Measurements from ENCODE around the gene PPP6R2.

- TF ChIP-seq TEAD4 (IDR thresholded peaks at IDR 0.05; ENCODE audit: low read length) (no peak), TEAD4 (CRISPR knock-in tag; IDR thresholded peaks at IDR 0.05; ENCODE audit: borderline replicate concordance) (no peak), GATAD2B (IDR thresholded peaks at IDR 0.05; ENCODE audit: borderline replicate concordance) (no peak), ZNF175 (CRISPR knock-in tag; IDR thresholded peaks at IDR 0.05; ENCODE audit: low read depth) (no peak), ZBTB33 (CRISPR knock-in tag; IDR thresholded peaks at IDR 0.05) (no peak), BHLHE40 (IDR thresholded peaks at IDR 0.05; ENCODE audit: low read length) (no peak), HOMEZ (CRISPR knock-in tag; IDR thresholded peaks at IDR 0.05) (no peak), FOS (IDR thresholded peaks at IDR 0.05; ENCODE audit: extremely low read depth, insufficient read length) (no peak), DPF2 (IDR thresholded peaks at IDR 0.05) (no peak)
- TF ChIP-seq, protein P1, sequence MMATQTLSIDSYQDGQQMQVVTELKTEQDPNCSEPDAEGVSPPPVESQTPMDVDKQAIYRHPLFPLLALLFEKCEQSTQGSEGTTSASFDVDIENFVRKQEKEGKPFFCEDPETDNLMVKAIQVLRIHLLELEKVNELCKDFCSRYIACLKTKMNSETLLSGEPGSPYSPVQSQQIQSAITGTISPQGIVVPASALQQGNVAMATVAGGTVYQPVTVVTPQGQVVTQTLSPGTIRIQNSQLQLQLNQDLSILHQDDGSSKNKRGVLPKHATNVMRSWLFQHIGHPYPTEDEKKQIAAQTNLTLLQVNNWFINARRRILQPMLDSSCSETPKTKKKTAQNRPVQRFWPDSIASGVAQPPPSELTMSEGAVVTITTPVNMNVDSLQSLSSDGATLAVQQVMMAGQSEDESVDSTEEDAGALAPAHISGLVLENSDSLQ (IDR thresholded peaks at IDR 0.05): no peak
- TF ChIP-seq, protein P2, sequence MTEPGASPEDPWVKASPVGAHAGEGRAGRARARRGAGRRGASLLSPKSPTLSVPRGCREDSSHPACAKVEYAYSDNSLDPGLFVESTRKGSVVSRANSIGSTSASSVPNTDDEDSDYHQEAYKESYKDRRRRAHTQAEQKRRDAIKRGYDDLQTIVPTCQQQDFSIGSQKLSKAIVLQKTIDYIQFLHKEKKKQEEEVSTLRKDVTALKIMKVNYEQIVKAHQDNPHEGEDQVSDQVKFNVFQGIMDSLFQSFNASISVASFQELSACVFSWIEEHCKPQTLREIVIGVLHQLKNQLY (CRISPR knock-in tag; conservative IDR thresholded peaks at IDR 0.05): no peak
These were observed 40.6 kb upstream of the PPP6R2 start for GRCh38 chr22:50302564-50302963.
